GM18498 (cell line): ENCODE data around the gene FRMD4A.

Source experiments
- ATAC-seq: cut with Tn5 transposase; IDR thresholded peaks from one replicate; pipeline ENCODE4 v1.9.1; 2021; ENCODE audit warnings: mild to moderate bottlenecking, moderate library complexity; ENCODE audit not compliant: unreplicated experiment

Gene FRMD4A

GRCh38 chr10:14345262-14345661 is 14.5 kb upstream of the FRMD4A start:
- no peak for ATAC-seq

GRCh38 chr10:14340051-14340744 is 9.5 kb upstream of the FRMD4A start:
- ATAC-seq = no peak

- no peak for ATAC-seq
Observed at GRCh38 chr10:14336736-14337135, 6.0 kb upstream of the FRMD4A start.

- ATAC-seq = no peak
Observed at GRCh38 chr10:14334771-14335170, 4.0 kb upstream of the FRMD4A start.

- no peak for ATAC-seq
Observed at GRCh38 chr10:14333606-14334005, 2.9 kb upstream of the FRMD4A start.

- ATAC-seq = no peak
Observed at GRCh38 chr10:14332903-14333302, 2.2 kb upstream of the FRMD4A start.

GRCh38 chr10:14329746-14330173 is 964 bp downstream of the FRMD4A start:
- no peak for ATAC-seq

- ATAC-seq = no peak
Observed at GRCh38 chr10:14328881-14329672, 1.6 kb downstream of the FRMD4A start.

GRCh38 chr10:14327527-14327926 is 3.2 kb downstream of the FRMD4A start:
- ATAC-seq = no peak

GRCh38 chr10:14326581-14326980 is 4.1 kb downstream of the FRMD4A start:
- ATAC-seq = no peak

GRCh38 chr10:14325325-14325955 is 5.3 kb downstream of the FRMD4A start:
- ATAC-seq = no peak

GRCh38 chr10:14322526-14323188 is 8.1 kb downstream of the FRMD4A start:
- no peak for ATAC-seq

GRCh38 chr10:14318007-14318406 is 12.7 kb downstream of the FRMD4A start:
- no peak for ATAC-seq

GRCh38 chr10:14312014-14312413 is 18.7 kb downstream of the FRMD4A start:
- ATAC-seq = no peak

GRCh38 chr10:14311206-14311957 is 19.3 kb downstream of the FRMD4A start:
- ATAC-seq = no peak

GRCh38 chr10:14309593-14309992 is 21.1 kb downstream of the FRMD4A start:
- ATAC-seq = no peak

- ATAC-seq = no peak
Observed at GRCh38 chr10:14306190-14306589, 24.5 kb downstream of the FRMD4A start.

GRCh38 chr10:14304046-14304445 is 26.7 kb downstream of the FRMD4A start:
- no peak for ATAC-seq

- ATAC-seq = no peak
Observed at GRCh38 chr10:14302035-14302434, 28.7 kb downstream of the FRMD4A start.

- no peak for ATAC-seq
Observed at GRCh38 chr10:14299556-14299955, 31.2 kb downstream of the FRMD4A start.
